ENCODE data around the gene SIRPA. TPM values are rescaled to one million over a fixed set of nuclear protein-coding genes. Genes with fewer than 3 reads are reported as not detected.

SIRPA gene
- total and polyA plus RNA-seq, 10 of the 15 experiments (the other 5 are each of a cell fraction or from before 2014, with no cell fraction given): 1.7 to 13.2 (median 5.0) TPM

DNA sequence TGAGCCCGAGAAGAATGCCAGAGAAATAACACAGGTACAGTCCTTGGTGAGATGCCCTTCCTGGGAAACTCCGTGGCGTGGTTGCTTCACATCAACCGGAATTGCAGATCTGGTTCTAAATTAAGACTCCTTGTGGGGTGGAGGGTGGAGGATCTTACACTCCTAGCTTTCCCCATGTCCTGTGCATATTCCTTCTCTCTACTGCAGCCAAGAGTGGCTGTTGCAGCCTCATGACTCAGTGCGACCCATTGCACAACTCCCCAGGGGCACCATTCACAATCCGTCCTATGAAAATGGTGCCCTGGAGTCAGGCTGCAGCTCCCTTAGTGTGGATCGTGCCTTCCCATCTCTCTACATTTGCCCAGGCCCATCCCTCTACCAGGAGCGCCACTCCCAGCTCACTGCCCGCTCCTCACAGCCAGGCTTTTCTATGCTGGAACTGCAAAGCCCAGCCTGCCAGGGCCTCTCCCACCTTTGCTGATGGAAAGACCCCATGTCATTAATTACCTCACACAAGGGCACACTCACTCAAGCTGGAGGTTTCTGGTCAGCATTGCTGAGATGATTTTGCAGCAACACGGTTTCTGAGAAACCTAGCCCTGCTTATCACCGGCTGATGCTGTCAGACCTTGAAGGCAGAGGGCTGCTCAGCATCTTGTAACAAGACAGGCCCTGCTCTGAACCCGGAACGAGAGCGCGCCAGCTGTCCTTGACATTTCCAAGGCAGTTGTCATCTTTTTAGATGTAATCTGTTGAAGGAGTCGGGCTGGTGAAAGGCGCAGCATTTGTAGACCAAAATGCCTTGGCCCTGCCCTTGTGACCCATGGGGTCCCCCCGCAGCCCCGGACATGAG, 39.7 kb downstream of the SIRPA start:
- 54% methylated on average over 19 of the region's 19 CpGs for WGBS (ENCODE audit: insufficient coverage, insufficient replicate concordance, low lambda C conversion rate, missing lambda C conversion rate)
- H3K4me2 ChIP-seq (ENCODE audit: control insufficient read depth, insufficient read depth): no peak overlapping the region
- TF ChIP-seq, protein P1, sequence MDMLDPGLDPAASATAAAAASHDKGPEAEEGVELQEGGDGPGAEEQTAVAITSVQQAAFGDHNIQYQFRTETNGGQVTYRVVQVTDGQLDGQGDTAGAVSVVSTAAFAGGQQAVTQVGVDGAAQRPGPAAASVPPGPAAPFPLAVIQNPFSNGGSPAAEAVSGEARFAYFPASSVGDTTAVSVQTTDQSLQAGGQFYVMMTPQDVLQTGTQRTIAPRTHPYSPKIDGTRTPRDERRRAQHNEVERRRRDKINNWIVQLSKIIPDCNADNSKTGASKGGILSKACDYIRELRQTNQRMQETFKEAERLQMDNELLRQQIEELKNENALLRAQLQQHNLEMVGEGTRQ (IDR thresholded peaks at IDR 0.05; ENCODE audit: borderline replicate concordance, low read depth, low read length): no peak
- TF ChIP-seq TARDBP (IDR thresholded peaks at IDR 0.05; ENCODE audit: borderline replicate concordance) (no peak), SMAD5 (IDR thresholded peaks at IDR 0.05; ENCODE audit: low read depth) (no peak), POLR2AphosphoS2 (IDR thresholded peaks at IDR 0.05; ENCODE audit: low read depth, low read length) (no peak), SRF (IDR thresholded peaks at IDR 0.05; ENCODE audit: low read depth in 2 of 2, low read length in 2 of 2) (no peak), MTA3 (IDR thresholded peaks at IDR 0.05; ENCODE audit: borderline replicate concordance, low read length) (no peak), KAT2A (conservative IDR thresholded peaks at IDR 0.05; ENCODE audit: control insufficient read depth, low read depth, low read length) (no peak), SIX5 (IDR thresholded peaks at IDR 0.05; ENCODE audit: low read depth, low read length, severe bottlenecking) (no peak), ASH2L (IDR thresholded peaks at IDR 0.05; ENCODE audit: borderline replicate concordance, low read depth) (no peak), FOXK2 (IDR thresholded peaks at IDR 0.05) (no peak), MYC (IDR thresholded peaks at IDR 0.05; ENCODE audit: insufficient read depth, insufficient read length, insufficient replicate concordance, low read length, severe bottlenecking) (no peak), ZNF384 (IDR thresholded peaks at IDR 0.05; ENCODE audit: borderline replicate concordance, low read depth, low read length) (no peak)
- TF ChIP-seq, protein P2, sequence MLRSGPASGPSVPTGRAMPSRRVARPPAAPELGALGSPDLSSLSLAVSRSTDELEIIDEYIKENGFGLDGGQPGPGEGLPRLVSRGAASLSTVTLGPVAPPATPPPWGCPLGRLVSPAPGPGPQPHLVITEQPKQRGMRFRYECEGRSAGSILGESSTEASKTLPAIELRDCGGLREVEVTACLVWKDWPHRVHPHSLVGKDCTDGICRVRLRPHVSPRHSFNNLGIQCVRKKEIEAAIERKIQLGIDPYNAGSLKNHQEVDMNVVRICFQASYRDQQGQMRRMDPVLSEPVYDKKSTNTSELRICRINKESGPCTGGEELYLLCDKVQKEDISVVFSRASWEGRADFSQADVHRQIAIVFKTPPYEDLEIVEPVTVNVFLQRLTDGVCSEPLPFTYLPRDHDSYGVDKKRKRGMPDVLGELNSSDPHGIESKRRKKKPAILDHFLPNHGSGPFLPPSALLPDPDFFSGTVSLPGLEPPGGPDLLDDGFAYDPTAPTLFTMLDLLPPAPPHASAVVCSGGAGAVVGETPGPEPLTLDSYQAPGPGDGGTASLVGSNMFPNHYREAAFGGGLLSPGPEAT (IDR thresholded peaks at IDR 0.05; ENCODE audit: low read depth): no peak
- TF ChIP-seq, protein P3, sequence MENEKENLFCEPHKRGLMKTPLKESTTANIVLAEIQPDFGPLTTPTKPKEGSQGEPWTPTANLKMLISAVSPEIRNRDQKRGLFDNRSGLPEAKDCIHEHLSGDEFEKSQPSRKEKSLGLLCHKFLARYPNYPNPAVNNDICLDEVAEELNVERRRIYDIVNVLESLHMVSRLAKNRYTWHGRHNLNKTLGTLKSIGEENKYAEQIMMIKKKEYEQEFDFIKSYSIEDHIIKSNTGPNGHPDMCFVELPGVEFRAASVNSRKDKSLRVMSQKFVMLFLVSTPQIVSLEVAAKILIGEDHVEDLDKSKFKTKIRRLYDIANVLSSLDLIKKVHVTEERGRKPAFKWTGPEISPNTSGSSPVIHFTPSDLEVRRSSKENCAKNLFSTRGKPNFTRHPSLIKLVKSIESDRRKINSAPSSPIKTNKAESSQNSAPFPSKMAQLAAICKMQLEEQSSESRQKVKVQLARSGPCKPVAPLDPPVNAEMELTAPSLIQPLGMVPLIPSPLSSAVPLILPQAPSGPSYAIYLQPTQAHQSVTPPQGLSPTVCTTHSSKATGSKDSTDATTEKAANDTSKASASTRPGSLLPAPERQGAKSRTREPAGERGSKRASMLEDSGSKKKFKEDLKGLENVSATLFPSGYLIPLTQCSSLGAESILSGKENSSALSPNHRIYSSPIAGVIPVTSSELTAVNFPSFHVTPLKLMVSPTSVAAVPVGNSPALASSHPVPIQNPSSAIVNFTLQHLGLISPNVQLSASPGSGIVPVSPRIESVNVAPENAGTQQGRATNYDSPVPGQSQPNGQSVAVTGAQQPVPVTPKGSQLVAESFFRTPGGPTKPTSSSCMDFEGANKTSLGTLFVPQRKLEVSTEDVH (IDR thresholded peaks at IDR 0.05; ENCODE audit: low read depth, partially characterized antibody): no peak
- TF ChIP-seq, protein P4, sequence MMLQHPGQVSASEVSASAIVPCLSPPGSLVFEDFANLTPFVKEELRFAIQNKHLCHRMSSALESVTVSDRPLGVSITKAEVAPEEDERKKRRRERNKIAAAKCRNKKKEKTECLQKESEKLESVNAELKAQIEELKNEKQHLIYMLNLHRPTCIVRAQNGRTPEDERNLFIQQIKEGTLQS (IDR thresholded peaks at IDR 0.05; ENCODE audit: borderline replicate concordance, extremely low read depth, low read depth, low read length): no peak
- TF ChIP-seq, protein P5, sequence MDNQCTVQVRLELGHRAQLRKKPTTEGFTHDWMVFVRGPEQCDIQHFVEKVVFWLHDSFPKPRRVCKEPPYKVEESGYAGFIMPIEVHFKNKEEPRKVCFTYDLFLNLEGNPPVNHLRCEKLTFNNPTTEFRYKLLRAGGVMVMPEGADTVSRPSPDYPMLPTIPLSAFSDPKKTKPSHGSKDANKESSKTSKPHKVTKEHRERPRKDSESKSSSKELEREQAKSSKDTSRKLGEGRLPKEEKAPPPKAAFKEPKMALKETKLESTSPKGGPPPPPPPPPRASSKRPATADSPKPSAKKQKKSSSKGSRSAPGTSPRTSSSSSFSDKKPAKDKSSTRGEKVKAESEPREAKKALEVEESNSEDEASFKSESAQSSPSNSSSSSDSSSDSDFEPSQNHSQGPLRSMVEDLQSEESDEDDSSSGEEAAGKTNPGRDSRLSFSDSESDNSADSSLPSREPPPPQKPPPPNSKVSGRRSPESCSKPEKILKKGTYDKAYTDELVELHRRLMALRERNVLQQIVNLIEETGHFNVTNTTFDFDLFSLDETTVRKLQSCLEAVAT (IDR thresholded peaks at IDR 0.05): no peak

More for the DNA sequence above, 39.7 kb downstream of the SIRPA start:
- Histone ChIP-seq H2AFZ (ENCODE audit: control insufficient read depth, low read depth, low read length) (no peak overlapping the region), H3K9ac (ENCODE audit: control insufficient read depth, insufficient read depth, low read length) (no peak overlapping the region), H3K4me1 (ENCODE audit: control insufficient read depth, insufficient read depth, low read length) (no peaks in the 10 kb centered on the region), H3K4me3 (no peak overlapping the region), H4K20me1 (ENCODE audit: control insufficient read depth, insufficient read depth) (no peaks in the 10 kb centered on the region), H3K36me3 (ENCODE audit: control insufficient read depth in 2 of 2, insufficient read depth in 2 of 2, low read length in 1 of 2) (no peaks in the 10 kb centered on the region), H3K27ac (ENCODE audit: control insufficient read depth, insufficient read depth) (no peak overlapping the region), H3K27me3 (replicated peaks in 1 of 2; ENCODE audit: control insufficient read depth in 2 of 2, insufficient read depth in 2 of 2, low read length in 1 of 2) (no peaks in the 10 kb centered on the region), H3K79me2 (ENCODE audit: control insufficient read depth, insufficient read depth, low read length) (no peaks in the 10 kb centered on the region), H3K9me3 (replicated peaks; ENCODE audit: control insufficient read depth, insufficient read depth, low read length) (no peaks in the 10 kb centered on the region)
- ATAC-seq: no peak
- ChIA-PET RAD21 (ENCODE audit: unreplicated experiment) (no interaction called here), CTCF (interaction anchor here (0.5 kb wide), 1 partner anchor 35 kb away, joined by 3 read pairs; no protein-coding TSS in a partner anchor), SMC1A (ENCODE audit: uncharacterized antibody, unreplicated experiment) (no interaction called here), POLR2A (no interaction called here)
- FAIRE-seq: no peak
- DNase-seq (ENCODE audit: low read depth, low spot score): no peak
- intact Hi-C loops (cut with micrococcal nuclease; ENCODE audit: unreplicated experiment): no loop called here
- no TSS peak for BruUV-seq (replicated peaks)
- in situ Hi-C loops (cut with MboI): no loop called here

Measured in GM12878 (cell line).